Adipocyte (in vitro differentiated cells): Measurements from ENCODE around the gene ART5.
"Not testable (repeated sequence)": the region's sequence is repeated elsewhere in the genome, so short reads cannot be mapped to it uniquely, and the experiment has no call there.

Source experiments
- DNase-seq: peaks from one replicate; pipeline ENCODE4 v3.0.0-alpha.2; 2015; ENCODE audit warnings: low read depth
- H3K27me3 ChIP-seq: replicated peaks from 2 replicates; pipeline ENCODE4 v1.7.0; 2013; ENCODE audit warnings: mild to moderate bottlenecking, low read length, moderate library complexity; ENCODE audit not compliant: control insufficient read depth, insufficient read depth
- H3K36me3 ChIP-seq: 2 replicates; pipeline ENCODE4 v1.7.0; 2013; ENCODE audit warnings: low read length, mild to moderate bottlenecking, moderate library complexity; ENCODE audit not compliant: control insufficient read depth, insufficient read depth, severe bottlenecking
- H3K4me1 ChIP-seq: 2 replicates; pipeline ENCODE4 v1.7.0; 2013; ENCODE audit warnings: mild to moderate bottlenecking, low read length, moderate library complexity; ENCODE audit not compliant: control insufficient read depth, insufficient read depth
- H3K4me3 ChIP-seq: 2 replicates; pipeline ENCODE4 v1.7.0; 2013; ENCODE audit warnings: mild to moderate bottlenecking, low read length, moderate library complexity
- H3K9ac ChIP-seq: 2 replicates; pipeline ENCODE4 v1.7.0; 2013; ENCODE audit warnings: mild to moderate bottlenecking, low read length, moderate library complexity
- H3K9me3 ChIP-seq: 2 replicates; pipeline ENCODE4 v1.7.0; 2013; ENCODE audit warnings: mild to moderate bottlenecking, low read length, moderate library complexity; ENCODE audit not compliant: control insufficient read depth

Gene ART5

GRCh38 chr11:3600201-3600600 is 41.6 kb downstream of the ART5 start:
- not testable (repeated sequence) for H3K4me3 ChIP-seq, DNase-seq, H3K27me3 ChIP-seq, H3K9ac ChIP-seq, H3K36me3 ChIP-seq, H3K4me1 ChIP-seq, H3K9me3 ChIP-seq

- H3K36me3 ChIP-seq, H3K9me3 ChIP-seq, DNase-seq, H3K4me3 ChIP-seq, H3K9ac ChIP-seq, H3K4me1 ChIP-seq, H3K27me3 ChIP-seq: not testable (repeated sequence)
Observed at GRCh38 chr11:3597743-3598142, 44.0 kb downstream of the ART5 start.

- H3K9ac ChIP-seq, H3K27me3 ChIP-seq, H3K4me3 ChIP-seq, H3K4me1 ChIP-seq, H3K9me3 ChIP-seq, DNase-seq, H3K36me3 ChIP-seq: not testable (repeated sequence)
Observed at GRCh38 chr11:3591326-3591725, 50.5 kb downstream of the ART5 start.

GRCh38 chr11:3590193-3590592 is 51.6 kb downstream of the ART5 start:
- H3K36me3 ChIP-seq, H3K27me3 ChIP-seq, DNase-seq, H3K9me3 ChIP-seq, H3K4me3 ChIP-seq, H3K9ac ChIP-seq, H3K4me1 ChIP-seq: not testable (repeated sequence)

GRCh38 chr11:3588776-3589175 is 53.0 kb downstream of the ART5 start:
- not testable (repeated sequence) for DNase-seq, H3K27me3 ChIP-seq, H3K9me3 ChIP-seq, H3K4me1 ChIP-seq, H3K9ac ChIP-seq, H3K4me3 ChIP-seq, H3K36me3 ChIP-seq
